GM21381 (cell line): ENCODE measurements around the gene NPB.

Experiments used
- ATAC-seq: cut with Tn5 transposase; IDR thresholded peaks from one replicate; pipeline ENCODE4 v1.9.1; 2021; ENCODE audit warnings: mild to moderate bottlenecking, moderate library complexity; ENCODE audit not compliant: unreplicated experiment

The NPB gene

GRCh38 chr17:81898029-81898866 is 3.8 kb upstream of the NPB start:
- no peak for ATAC-seq

DNA sequence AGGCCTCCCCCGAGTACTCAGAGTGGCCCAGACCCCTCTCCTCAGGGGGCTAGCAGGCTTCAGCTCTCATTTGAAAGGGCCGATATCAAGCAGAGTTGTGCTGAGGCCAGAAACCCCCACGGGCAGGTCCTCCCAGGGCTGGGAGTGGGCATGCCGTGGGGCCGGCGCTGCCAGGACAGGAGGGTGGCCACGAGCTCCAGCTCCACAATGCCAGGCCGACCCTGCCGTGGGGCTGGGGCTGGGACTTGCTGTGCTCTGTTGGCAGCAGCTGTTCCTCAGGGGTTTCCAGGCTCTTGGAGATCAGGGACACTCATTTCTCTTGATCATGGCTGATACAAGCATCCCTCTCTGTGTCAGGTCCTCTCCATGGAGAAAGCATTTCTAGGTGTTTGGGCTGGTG is 3.2 kb upstream of the NPB start:
- ATAC-seq = no peak

GRCh38 chr17:81899514-81900166 is 2.4 kb upstream of the NPB start:
- no peak for ATAC-seq

DNA sequence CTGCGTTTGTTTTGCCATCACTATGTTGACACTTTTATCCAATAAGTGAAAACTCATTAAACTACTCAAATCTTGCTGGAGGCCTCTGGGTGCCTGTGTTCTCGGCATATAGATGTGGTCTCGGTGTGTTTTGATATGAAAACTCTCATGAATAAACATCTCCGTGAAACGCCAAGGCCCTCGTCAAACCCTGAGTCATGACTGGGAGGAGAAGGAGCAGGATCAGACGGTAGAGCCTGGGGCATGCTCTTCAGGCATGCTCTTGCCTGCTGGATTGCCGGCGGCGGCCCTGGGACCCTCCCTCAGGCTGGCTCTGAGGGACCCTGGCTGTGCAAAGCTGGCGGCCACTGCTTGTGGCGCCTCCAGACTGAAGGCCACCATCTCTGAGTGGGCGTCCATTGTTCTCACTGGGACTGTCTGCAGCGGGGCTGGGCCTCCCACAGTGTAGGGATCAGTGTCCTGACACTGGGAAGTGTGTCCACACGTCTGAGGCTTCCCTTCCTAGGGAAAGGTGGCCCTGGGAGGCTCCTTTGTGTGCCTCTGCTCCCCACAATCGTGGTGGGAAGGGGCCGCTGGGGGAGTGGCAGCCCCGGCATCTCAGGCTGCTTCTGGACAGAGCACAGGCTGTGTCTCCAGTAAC is 1.7 kb upstream of the NPB start:
- no peak for ATAC-seq

DNA sequence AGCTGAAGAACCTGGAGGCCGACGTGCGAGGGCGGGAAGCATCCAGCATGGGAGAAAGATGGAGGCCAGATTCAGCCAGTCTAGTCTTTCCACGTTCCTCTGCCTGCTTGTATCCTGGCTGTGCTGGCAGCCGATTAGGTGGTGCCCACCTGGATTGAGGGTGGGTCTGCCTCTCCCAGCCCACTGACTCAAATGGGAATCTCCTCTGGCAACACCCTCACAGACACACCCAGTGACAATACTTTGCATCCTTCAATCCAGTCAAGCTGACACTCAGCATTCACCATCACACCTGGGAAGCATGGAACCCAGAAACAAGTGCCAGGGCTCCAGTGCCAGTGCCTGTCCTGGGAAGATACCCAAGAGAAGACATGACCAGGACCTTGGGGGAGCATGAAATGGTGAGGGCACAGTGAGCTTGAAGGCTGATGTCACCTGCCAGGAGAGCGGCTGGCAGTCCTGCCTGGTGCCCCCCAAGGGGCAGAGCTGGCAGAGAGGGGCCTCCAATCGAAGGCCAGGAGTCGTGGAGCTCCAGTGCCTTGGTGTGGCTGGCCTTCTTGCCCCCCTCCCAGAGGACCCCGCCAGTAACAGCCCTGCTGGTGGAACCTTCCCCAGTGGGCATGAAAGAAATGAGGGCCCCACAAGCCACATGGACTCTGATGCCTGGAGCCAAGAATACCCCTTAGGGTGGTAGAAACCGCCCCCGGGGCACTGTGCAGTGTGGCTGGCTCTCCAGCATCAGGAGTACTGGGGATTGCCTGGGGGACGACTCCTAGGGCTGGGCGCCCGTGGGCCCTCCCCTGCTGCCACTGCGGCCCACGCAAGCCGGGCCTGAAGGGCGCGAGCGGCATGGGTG is 643 bp upstream of the NPB start:
- no peak for ATAC-seq

DNA sequence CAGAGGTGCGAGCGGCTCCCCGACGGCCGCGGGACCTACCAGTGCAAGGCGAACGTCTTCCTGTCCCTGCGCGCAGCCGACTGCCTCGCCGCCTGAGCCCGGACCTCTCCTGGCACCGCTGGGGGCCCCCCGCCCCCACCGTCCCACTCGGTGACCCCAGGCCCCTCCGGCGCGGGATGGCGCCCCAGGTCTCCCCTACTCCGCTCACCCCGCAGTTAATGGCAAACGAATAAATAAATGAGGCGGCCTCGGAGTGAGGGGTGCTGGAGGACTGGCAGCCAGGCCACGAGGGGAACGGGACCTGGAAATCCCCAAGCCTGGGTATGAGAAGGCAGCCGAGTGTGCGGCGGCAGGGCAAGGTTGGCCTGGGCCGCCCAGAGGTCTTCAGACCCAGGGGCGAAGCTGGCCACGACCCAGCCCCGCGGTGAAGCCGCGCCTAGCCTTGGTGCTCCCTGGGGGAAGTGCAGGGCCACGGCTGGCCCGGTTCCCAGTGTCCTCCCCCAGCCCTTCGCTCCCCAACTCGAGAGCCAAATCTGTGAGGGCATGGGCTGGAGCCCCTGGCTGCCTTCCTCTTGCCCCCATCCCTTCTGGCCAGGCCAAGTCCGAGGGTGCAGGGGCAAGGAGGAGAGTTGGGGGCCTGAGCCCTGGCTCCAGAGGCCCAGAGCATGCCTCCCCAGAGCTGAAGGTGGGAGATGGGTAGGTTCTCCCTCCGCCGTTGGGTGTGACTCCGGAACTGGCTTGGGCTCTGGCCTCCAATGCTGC is 796 bp downstream of the NPB start:
- no peak for ATAC-seq

- ATAC-seq = no peak
Measured at GRCh38 chr17:81903415-81903831, 1.4 kb downstream of the NPB start.

DNA sequence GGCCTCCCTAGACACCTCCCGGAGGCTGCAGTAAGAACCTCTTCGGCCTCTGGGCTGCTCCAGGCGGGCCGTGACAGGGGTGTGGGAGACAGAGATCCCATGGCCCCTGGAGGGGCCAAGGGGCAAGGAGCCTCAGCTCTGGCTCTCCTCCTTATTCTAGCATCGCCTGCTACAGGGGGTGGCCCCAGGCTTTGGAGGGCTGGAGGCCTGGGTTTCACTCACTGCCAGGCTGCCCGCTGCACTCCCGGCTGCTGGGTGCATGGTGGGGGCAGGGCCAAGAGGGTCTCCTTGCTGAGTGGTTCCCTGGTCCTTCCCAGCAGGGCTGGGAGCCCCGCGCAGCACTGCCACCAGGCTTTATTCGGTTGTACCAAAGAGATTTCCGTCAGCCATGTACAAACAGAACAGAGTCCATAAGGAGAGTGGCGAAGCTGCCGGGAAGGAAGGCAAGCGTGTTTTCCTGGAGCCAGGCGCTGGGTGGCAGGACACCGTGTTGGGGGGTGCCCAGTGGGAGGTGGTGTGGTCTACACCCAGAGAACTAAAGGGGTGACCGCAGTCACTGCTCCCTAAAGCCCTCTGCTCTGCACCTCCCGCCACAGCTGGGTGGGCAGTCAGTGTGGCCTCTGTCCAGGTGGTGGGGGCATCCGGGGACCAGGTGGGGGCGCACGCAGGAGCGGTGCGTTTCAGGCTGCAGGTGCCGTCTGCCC is 2.0 kb downstream of the NPB start:
- ATAC-seq = no peak

DNA sequence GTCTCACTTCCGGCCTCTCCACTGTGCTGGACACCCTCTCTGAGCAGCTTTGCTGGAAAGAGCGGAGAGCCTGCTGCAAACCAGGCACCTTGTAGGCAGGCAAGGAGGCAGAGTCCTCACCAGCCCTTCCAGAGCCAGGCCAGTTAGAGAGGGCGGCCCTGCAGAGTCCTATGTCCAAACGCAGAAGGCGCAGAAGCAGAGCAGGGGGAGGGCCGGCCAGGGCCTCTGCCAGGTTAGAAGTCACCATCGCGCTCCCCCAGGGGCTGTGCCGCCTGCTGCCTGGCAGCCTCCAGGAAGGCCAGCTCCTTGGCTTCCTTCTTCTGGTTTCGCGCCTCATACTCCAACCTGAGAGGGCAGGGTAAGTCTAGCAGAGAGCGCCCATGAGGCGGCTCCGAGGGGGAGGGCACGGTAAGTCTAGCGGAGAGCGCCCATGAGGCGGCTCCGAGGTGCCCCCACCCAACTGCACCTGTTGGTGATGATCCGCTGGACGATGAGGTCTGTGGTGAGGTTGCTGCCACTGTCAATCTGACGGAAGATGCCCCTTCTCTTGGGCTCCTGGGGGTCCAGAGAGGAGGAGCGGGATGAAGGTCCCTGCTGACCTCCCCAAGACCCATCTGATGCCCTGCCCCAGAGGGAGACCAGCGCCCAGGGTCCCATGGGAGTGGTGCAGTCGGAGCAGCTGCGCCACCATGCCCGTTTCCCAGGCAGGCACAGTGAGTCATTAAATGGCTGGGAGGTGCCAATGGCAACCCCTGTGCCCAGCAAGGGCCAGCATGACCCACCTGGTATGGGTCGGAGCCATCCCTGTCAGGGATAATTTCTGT is 2.8 kb downstream of the NPB start:
- no peak for ATAC-seq

DNA sequence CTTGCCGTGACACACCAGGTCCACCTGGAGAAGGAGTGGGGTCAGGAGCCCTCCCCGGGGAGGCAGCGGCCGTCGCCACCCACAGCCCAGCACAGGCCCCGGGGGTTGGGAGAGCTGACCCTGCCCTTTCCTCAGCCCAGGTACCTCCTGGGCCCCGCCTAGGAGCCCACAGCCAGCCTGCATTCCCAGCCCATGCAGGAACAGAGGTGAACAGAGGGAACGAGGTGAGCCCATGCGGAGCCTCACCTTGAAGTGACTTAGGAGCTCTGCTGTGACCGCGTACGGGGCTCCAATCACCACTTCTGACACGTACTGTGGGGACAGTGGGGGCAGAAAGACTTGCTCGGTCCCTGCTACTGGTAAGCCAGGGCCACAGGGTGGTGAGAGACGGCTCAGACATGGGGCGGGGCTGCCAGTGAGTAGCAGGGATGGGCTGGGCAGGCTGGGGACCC is 3.4 kb downstream of the NPB start:
- ATAC-seq = no peak

GRCh38 chr17:81905993-81906392 is 4.0 kb downstream of the NPB start:
- no peak for ATAC-seq

GRCh38 chr17:81906476-81907218 is 4.6 kb downstream of the NPB start:
- no peak for ATAC-seq

- no peak for ATAC-seq
Measured at GRCh38 chr17:81907219-81908145, 5.4 kb downstream of the NPB start.

DNA sequence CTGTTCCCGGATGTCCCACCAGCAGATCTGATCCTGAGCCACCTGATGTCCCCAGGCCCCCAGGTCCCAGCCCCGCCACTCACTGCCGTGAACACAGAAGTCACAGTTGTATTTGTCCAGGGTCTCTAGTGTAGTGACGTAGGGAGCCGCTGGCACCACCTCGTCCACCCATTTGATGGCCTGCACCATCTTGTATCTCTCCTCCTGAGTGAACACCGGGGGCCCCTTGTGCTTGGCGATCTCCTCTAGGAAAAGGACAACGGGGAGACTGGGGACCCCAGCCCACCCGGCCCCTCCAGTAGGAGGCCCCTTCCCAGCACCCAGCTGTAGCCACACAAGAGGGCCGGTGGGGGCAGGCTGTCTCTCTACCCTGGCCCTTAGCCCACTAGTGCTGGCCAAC is 6.8 kb downstream of the NPB start:
- ATAC-seq = no peak

DNA sequence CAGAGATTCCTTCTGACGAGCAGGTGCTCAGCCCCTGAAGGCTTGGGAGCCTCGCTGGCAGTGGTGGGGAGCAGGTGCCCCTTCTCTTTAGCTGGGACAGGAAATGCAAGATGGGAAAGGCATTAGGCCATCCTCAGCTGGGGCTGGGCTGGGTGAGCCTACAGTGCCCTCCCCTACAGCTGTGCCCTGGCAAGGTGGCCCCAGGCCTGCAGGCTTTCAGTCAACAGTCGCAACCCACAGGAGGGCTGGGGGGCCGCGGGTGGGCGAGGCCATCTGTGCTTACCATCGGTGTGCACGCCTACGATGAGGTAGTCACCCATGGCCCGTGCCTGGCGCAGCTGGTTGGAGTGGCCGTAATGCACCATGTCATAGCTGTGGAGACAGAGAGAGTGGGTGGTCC is 7.2 kb downstream of the NPB start:
- ATAC-seq = no peak

GRCh38 chr17:81909966-81910839 is 8.2 kb downstream of the NPB start:
- no peak for ATAC-seq
